GM12865 (cell line): ENCODE data around the gene LRRC27.

ENCODE experiments used
- DNase-seq: peaks from one replicate; pipeline ENCODE4 v3.0.0; 2010; ENCODE audit warnings: low read depth
- H3K4me3 ChIP-seq: 2 replicates; pipeline ENCODE4 v1.5.1; 2011; ENCODE audit warnings: mild to moderate bottlenecking, low read depth, low read length, control low read depth
- CTCF ChIP-seq: IDR thresholded peaks from 2 replicates; pipeline ENCODE4 v1.5.1; 2011; ENCODE audit warnings: low read length, control low read depth, low read depth, inconsistent platforms; ENCODE audit not compliant: insufficient read depth; ENCODE audit errors: missing control alignments

Gene LRRC27

GRCh38 chr10:132297526-132297925 is 34.5 kb upstream of the LRRC27 start:
- no peak for TF ChIP-seq CTCF
- no peak for DNase-seq
- no peak overlapping the region for H3K4me3 ChIP-seq

GRCh38 chr10:132298038-132298881 is 33.7 kb upstream of the LRRC27 start:
- no peak overlapping the region for H3K4me3 ChIP-seq
- DNase-seq, result no peak
- no peak for TF ChIP-seq CTCF

- DNase-seq, result no peak
- no peak overlapping the region for H3K4me3 ChIP-seq
- TF ChIP-seq CTCF, result no peak
Observed at GRCh38 chr10:132299371-132300336, 32.3 kb upstream of the LRRC27 start.

- TF ChIP-seq CTCF, result no peak
- no peak for DNase-seq
- H3K4me3 ChIP-seq, result no peak overlapping the region
Observed at GRCh38 chr10:132300582-132300981, 31.4 kb upstream of the LRRC27 start.

- no peak overlapping the region for H3K4me3 ChIP-seq
- DNase-seq, result no peak
- no peak for TF ChIP-seq CTCF
Observed at GRCh38 chr10:132301371-132302330, 30.3 kb upstream of the LRRC27 start.
